H1 (cell line): ENCODE measurements around the gene COPS9. TPM values are rescaled to one million over a fixed set of nuclear protein-coding genes. Genes with fewer than 3 reads are reported as not detected.
A peak's percentile ranks its signal among the peaks of the same experiment; 100 is the strongest.

ENCODE experiments used
- ASH2L ChIP-seq: fragments of 200-600, 300-600 bp; sonication (generic); IDR thresholded peaks from one replicate; pipeline ENCODE4 v1.7.1; 2017; ENCODE audit warnings: low read length
- CHD2 ChIP-seq: IDR thresholded peaks from 2 replicates; pipeline ENCODE4 v1.6.1; 2012; ENCODE audit warnings: low read length, improper control_type of control experiment
- EGR1 ChIP-seq: IDR thresholded peaks from 2 replicates; pipeline ENCODE4 v1.6.1; 2011; ENCODE audit warnings: low read depth, low read length, borderline replicate concordance
- EZH2 ChIP-seq: fragments of 200-600 bp; sonication (generic); IDR thresholded peaks from 2 replicates; pipeline ENCODE4 v1.7.1; 2012; ENCODE audit warnings: low read depth, mild to moderate bottlenecking, moderate library complexity, low read length, inconsistent platforms; ENCODE audit not compliant: severe bottlenecking
- GABPA ChIP-seq: IDR thresholded peaks from 2 replicates; pipeline ENCODE4 v1.6.1; 2011; ENCODE audit warnings: mild to moderate bottlenecking, low read length, moderate library complexity, borderline replicate concordance; ENCODE audit not compliant: insufficient read depth
- HDAC6 ChIP-seq: IDR thresholded peaks from one replicate; pipeline ENCODE4 v1.7.1; 2012; ENCODE audit warnings: low read depth, mild to moderate bottlenecking, inconsistent platforms, low read length, moderate library complexity
- MAX ChIP-seq: IDR thresholded peaks from 2 replicates; pipeline ENCODE4 v1.6.1; 2012; ENCODE audit warnings: inconsistent platforms
- NANOG ChIP-seq: IDR thresholded peaks from 2 replicates; pipeline ENCODE4 v1.6.1; 2011; ENCODE audit warnings: low read length, low read depth, mild to moderate bottlenecking, inconsistent platforms; ENCODE audit not compliant: insufficient read depth, poor library complexity, severe bottlenecking
- PHF8 ChIP-seq: fragments of 200-600 bp; sonication (generic); conservative IDR thresholded peaks from 2 replicates; pipeline ENCODE4 v1.7.1; 2012; ENCODE audit warnings: low read depth, mild to moderate bottlenecking, inconsistent platforms, low read length, moderate library complexity
- POLR2A ChIP-seq, 2 experiments: IDR thresholded peaks; 1 replicate in 1 of 2; 2 replicates in 1 of 2; pipeline ENCODE4 v1.6.1; 2011; ENCODE audit warnings: low read depth in 2 of 2, low read length in 2 of 2, mild to moderate bottlenecking in 2 of 2; ENCODE audit errors: control extremely low read depth in 1 of 2
- RBBP5 ChIP-seq: IDR thresholded peaks from 2 replicates; pipeline ENCODE4 v1.7.1; 2012; ENCODE audit warnings: low read depth, mild to moderate bottlenecking, inconsistent platforms, low read length, moderate library complexity, borderline replicate concordance
- RNF2 ChIP-seq: fragments of 200-900, 300-1000 bp; sonication (generic); IDR thresholded peaks from 2 replicates; pipeline ENCODE4 v1.7.1; 2016; ENCODE audit warnings: borderline replicate concordance, low read depth, mild to moderate bottlenecking, antibody characterized with exemption, low read length; ENCODE audit not compliant: poor library complexity, severe bottlenecking; ENCODE audit errors: missing control alignments
- RXRA ChIP-seq: IDR thresholded peaks from 2 replicates; pipeline ENCODE4 v1.6.1; 2011; ENCODE audit warnings: low read depth, mild to moderate bottlenecking, low read length, moderate library complexity; ENCODE audit not compliant: insufficient read depth
- SIN3A ChIP-seq, 2 experiments: IDR thresholded peaks in 1 of 2; conservative IDR thresholded peaks in 1 of 2; 2 replicates each; pipeline ENCODE4 v1.6.1; 2011 to 2012; ENCODE audit warnings: low read length in 2 of 2, improper control_type of control experiment in 1 of 2, low read depth in 1 of 2, mild to moderate bottlenecking in 1 of 2
- SIRT6 ChIP-seq: IDR thresholded peaks from one replicate; pipeline ENCODE4 v1.7.1; 2012; ENCODE audit warnings: low read length, inconsistent platforms
- SP2 ChIP-seq: IDR thresholded peaks from 2 replicates; pipeline ENCODE4 v1.6.1; 2012; ENCODE audit warnings: mild to moderate bottlenecking, low read length, inconsistent platforms
- SP4 ChIP-seq: IDR thresholded peaks from 2 replicates; pipeline ENCODE4 v1.6.1; 2012; ENCODE audit warnings: low read length, inconsistent platforms
- TAF1 ChIP-seq: IDR thresholded peaks from 2 replicates; pipeline ENCODE4 v1.6.1; 2011; ENCODE audit warnings: mild to moderate bottlenecking, low read depth, low read length
- TAF7 ChIP-seq: optimal IDR thresholded peaks from 2 replicates; pipeline ENCODE3; 2011; ENCODE audit warnings: low read depth, mild to moderate bottlenecking, inconsistent platforms, low read length, moderate library complexity, borderline replicate concordance
- TCF12 ChIP-seq: IDR thresholded peaks from 2 replicates; pipeline ENCODE4 v1.6.1; 2011; ENCODE audit warnings: low read depth, mild to moderate bottlenecking, low read length
- TEAD4 ChIP-seq: IDR thresholded peaks from 2 replicates; pipeline ENCODE4 v1.6.1; 2012; ENCODE audit warnings: low read depth, low read length, inconsistent platforms, mixed read lengths
- YY1 ChIP-seq: IDR thresholded peaks from 2 replicates; pipeline ENCODE4 v1.6.1; 2011; ENCODE audit warnings: low read depth, mild to moderate bottlenecking, low read length
- polyA plus RNA-seq, 7 experiments: library from polyadenylated mRNA; depleted of rRNA in 3 of 7; stranded (reverse) in 5 of 7; unstranded in 2 of 7; fragments of >200 nt in 5 of 7; fragments of 200-250 nt in 2 of 7; gene quantifications; 1 replicate in 5 of 7; 2 replicates in 1 of 7; 4 replicates in 1 of 7; pipeline versions ENCODE4 v1.2.1 to v1.2.3, GENCODE V29; 2011 to 2013; ENCODE audit warnings: missing spikeins in 2 of 7, mixed read lengths in 2 of 7
- total RNA-seq: library from RNA; stranded (reverse); fragmentation: NEBNext Ultra II Directional; extraction: Animal tissue kit (Norgen Biotek cat#: 25700); gene quantifications from 2 replicates; pipeline ENCODE4 v1.2.1, GENCODE V29; 2021

The COPS9 gene
- total and polyA plus RNA-seq, 2 of the 8 experiments (the other 6 are each of a cell fraction or from before 2014, with no cell fraction given): 154 to 234 TPM

- peak; percentile 52; the same call in 1 of the 2 replicates for TF ChIP-seq MAX
- peak; percentile 42; the same call in 1 of the 2 replicates for TF ChIP-seq YY1
- TF ChIP-seq SIN3A (conservative IDR thresholded peaks at IDR 0.05 in 1 of 2, IDR thresholded peaks at IDR 0.05 in 1 of 2; ENCODE audit: low read depth in 1 of 2, low read length in 2 of 2): peak; percentile 46 to 81; a peak in 2 of 4 replicates
- TF ChIP-seq TCF12: 0 out of 2 replicates have a peak, but pooled peaks have one; percentile 41
- TF ChIP-seq SP2: peak; percentile 95
- TF ChIP-seq RNF2: no peak
- TF ChIP-seq RXRA: no peak
- TF ChIP-seq TAF7: peak; percentile 71
- TF ChIP-seq GABPA: peak; percentile 96
- TF ChIP-seq PHF8: peak; percentile 90
- TF ChIP-seq CHD2: no peak
- TF ChIP-seq TAF1: peak; percentile 75
- no peak for TF ChIP-seq SIRT6
- peak; percentile 3 for TF ChIP-seq NANOG
- peak; percentile 92 for TF ChIP-seq EGR1
- no peak for TF ChIP-seq EZH2
- peak; percentile 73 for TF ChIP-seq ASH2L
- TF ChIP-seq RBBP5: peak; percentile 87
- no peak for TF ChIP-seq HDAC6
- 0 out of 2 replicates have a peak, but pooled peaks have one; percentile 1 for TF ChIP-seq SP4
- TF ChIP-seq POLR2A (IDR thresholded peaks at IDR 0.05; ENCODE audit: control extremely low read depth in 1 of 2, low read depth in 2 of 2, low read length in 2 of 2): peak in 1 of 2 experiments; percentile 71; a peak in 2 of 3 replicates
- TF ChIP-seq TEAD4: no peak
Measured at GRCh38 chr2:240136013-240136670, at the start of gene COPS9 (continued).
